T-helper 1 cell treated with Interleukin-12 subunit alpha and Interleukin-12 subunit beta and Interleukin-4 antibody, amounts not matched to agents 30 ng/mL and 1 ng/mL, for 36 hours (primary cell): ENCODE data around the gene DDOST. TPM values are rescaled to one million over a fixed set of nuclear protein-coding genes. Genes with fewer than 3 reads are reported as not detected.
"Not testable (repeated sequence)": the region's sequence is repeated elsewhere in the genome, so short reads cannot be mapped to it uniquely, and the experiment has no call there.

Experiments
- intact Hi-C: fragments of 100-400 bp; cut with micrococcal nuclease; formaldehyde crosslinking; loops from one replicate; pipeline ENCODE4 v1.15.1; 2024
- total RNA-seq: library from RNA; stranded (reverse); gene quantifications from 2 replicates; pipeline ENCODE4 v1.2.3, GENCODE V29; 2022

Gene DDOST
- total RNA-seq, 1 donor from 2014 or later, result 181 TPM

- intact Hi-C loops, result no loop called here
These were observed 32.5 kb upstream of the DDOST start for GRCh38 chr1:20693623-20694022.

- intact Hi-C loops, result no loop called here
These were observed 30.7 kb upstream of the DDOST start for GRCh38 chr1:20691872-20692271.

DNA sequence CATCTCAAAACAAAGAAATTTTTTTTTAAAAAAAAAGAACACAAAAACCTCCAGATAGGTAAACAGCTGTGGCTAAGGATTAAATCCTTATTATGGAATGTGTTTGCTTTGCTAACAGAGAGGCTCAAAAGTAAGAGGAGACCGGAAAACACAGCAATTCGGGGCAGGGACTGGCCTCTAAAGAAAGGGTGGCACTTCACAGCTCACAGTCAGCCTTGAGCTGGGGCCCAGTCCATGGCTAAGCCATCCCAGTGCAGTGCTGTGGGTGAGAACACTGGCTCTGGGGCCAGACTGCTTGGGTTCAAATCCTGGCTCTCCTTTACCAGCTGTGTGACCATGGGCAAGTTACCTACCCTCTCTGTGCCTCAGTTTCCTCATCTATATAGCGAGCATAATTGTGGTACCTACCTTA is 28.5 kb upstream of the DDOST start:
- intact Hi-C loops, result no loop called here

- intact Hi-C loops, result no loop called here
These were observed 25.9 kb upstream of the DDOST start for GRCh38 chr1:20686883-20687725.

DNA sequence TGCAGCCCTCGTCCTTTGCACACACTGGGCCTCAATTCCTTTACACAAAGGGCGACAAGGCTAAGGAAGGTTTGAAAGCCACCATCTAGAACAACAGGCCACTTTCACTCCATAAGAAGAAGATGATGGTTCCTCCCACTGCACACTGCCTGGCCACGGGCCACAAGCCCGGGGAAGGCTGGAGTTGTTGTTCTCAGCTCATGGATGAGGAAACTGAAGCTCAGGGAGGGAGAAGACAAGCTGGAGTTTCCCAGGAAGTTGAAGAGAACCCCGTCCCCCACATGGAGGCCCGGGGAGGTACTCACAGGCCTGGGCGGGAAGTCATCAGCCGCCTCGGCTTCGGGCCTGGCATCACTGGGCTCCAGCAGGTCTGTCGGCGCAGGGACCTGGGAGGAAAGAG is 24.6 kb upstream of the DDOST start:
- intact Hi-C loops, result no loop called here

- intact Hi-C loops, result no loop called here
These were observed 24.0 kb upstream of the DDOST start for GRCh38 chr1:20685099-20685662.

- intact Hi-C loops, result no loop called here
These were observed 23.5 kb upstream of the DDOST start for GRCh38 chr1:20684651-20685050.

GRCh38 chr1:20684050-20684620 is 23.0 kb upstream of the DDOST start:
- intact Hi-C loops, result no loop called here

DNA sequence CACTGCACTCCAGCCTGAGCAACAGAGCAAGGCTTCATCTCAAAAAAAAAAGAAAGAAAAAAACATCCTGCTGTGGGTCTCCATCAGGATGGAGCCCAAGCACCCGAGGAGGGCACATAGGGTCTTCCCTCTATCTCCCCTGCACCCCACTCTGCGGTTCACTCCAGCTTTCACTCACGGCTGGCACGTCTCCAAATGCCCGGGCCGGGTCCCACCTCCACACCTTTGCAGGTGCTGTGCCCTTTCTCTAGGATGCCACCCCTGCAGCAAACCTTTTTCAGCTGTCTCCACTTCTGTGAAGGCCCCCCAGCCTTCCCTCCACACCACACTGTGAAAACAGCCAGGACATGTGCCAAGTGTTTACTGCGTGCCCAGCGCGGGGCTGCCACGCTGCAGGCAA is 22.4 kb upstream of the DDOST start:
- intact Hi-C loops, result no loop called here

- intact Hi-C loops, result no loop called here
These were observed 21.5 kb upstream of the DDOST start for GRCh38 chr1:20682571-20683236.

- intact Hi-C loops, result no loop called here
These were observed 20.8 kb upstream of the DDOST start for GRCh38 chr1:20681999-20682398.

DNA sequence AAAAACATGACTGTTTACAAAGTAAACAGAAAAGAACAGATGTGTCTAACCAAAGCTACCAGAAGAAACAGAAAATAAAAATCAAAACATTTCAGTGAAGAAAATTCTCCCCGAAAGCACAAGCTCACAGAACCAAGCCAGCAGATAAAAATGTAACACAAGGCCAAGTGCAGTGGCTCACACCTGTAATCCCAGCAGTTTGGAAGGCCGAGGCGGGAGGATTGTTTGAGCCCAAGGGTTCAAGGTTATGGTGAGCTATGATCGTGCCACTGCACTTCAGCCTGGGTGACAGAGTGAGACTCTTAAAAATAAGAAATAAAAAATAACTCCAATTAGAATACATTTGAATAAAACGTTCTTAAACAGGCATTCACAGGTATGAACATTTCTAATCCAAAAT is 19.1 kb upstream of the DDOST start:
- intact Hi-C loops, result no loop called here

GRCh38 chr1:20678599-20678998 is 17.4 kb upstream of the DDOST start:
- intact Hi-C loops, result no loop called here

- intact Hi-C loops, result not testable (repeated sequence)
These were observed 12.5 kb upstream of the DDOST start for GRCh38 chr1:20673626-20674025.

- intact Hi-C loops, result no loop called here
These were observed 11.1 kb upstream of the DDOST start for GRCh38 chr1:20672265-20672632.

- intact Hi-C loops, result no loop called here
These were observed 9.8 kb upstream of the DDOST start for GRCh38 chr1:20670936-20671335.

GRCh38 chr1:20668581-20668980 is 7.4 kb upstream of the DDOST start:
- intact Hi-C loops, result no loop called here

GRCh38 chr1:20666804-20667203 is 5.6 kb upstream of the DDOST start:
- intact Hi-C loops, result no loop called here

DNA sequence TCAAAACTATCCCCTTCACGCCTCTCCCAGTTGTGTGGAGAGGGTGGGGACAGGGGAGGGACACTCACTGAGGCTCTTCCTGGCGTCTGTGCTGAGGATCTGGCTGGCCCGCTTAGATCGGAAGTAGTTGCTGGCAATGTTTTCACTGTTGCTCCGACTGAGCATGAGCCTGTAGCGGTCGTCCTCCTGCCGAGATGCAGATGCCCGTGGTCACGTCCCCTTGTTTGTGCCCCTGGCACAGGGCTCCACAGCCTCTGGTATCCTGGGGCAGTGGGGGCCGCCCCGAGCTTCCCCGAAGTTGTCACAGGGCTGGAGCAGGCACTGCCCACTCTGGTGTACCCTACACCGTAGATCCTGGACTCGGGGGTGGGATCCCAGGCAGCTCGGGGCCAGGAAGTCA is 5.0 kb upstream of the DDOST start:
- intact Hi-C loops, result no loop called here

- intact Hi-C loops, result no loop called here
These were observed 4.6 kb upstream of the DDOST start for GRCh38 chr1:20665726-20666125.

- intact Hi-C loops, result loop anchor here (5.0 kb wide), 2 partner anchors 1177 to 1788 kb away; partner anchors contain the start of genes CAPZB and ZBTB40
These were observed 3.0 kb upstream of the DDOST start for GRCh38 chr1:20663969-20664715.
